H9 (cell line): ENCODE results near the gene TMEM129. TPM values are rescaled to one million over a fixed set of nuclear protein-coding genes. Genes with fewer than 3 reads are reported as not detected.

ENCODE experiments used
- DNase-seq: peaks from one replicate; pipeline ENCODE4 v3.0.0-alpha.2; 2017
- H2AFZ ChIP-seq: one replicate; pipeline ENCODE4 v1.6.1; 2013; ENCODE audit warnings: mild to moderate bottlenecking, low read length, control low read depth, moderate library complexity
- H2AK5ac ChIP-seq: 2 replicates; pipeline ENCODE4 v1.6.1; 2013; ENCODE audit warnings: low read length, control low read depth, mixed read lengths; ENCODE audit not compliant: insufficient read length
- H2BK120ac ChIP-seq: one replicate; pipeline ENCODE4 v1.6.1; 2013; ENCODE audit warnings: low read depth, mild to moderate bottlenecking, low read length, control low read depth, inconsistent platforms; ENCODE audit not compliant: poor library complexity, severe bottlenecking
- H2BK12ac ChIP-seq: 2 replicates; pipeline ENCODE4 v1.6.1; 2013; ENCODE audit warnings: low read length, control low read depth, mixed read lengths, low read depth; ENCODE audit not compliant: insufficient read length
- H2BK15ac ChIP-seq: 2 replicates; pipeline ENCODE4 v1.6.1; 2013; ENCODE audit warnings: low read depth, low read length, control low read depth
- H2BK20ac ChIP-seq: one replicate; pipeline ENCODE4 v1.6.1; 2013; ENCODE audit warnings: low read depth, mild to moderate bottlenecking, low read length, control low read depth, inconsistent platforms; ENCODE audit not compliant: poor library complexity, severe bottlenecking
- H2BK5ac ChIP-seq: 2 replicates; pipeline ENCODE4 v1.6.1; 2013; ENCODE audit warnings: low read length, control low read depth, mixed read lengths; ENCODE audit not compliant: insufficient read length
- H3K14ac ChIP-seq: 2 replicates; pipeline ENCODE4 v1.6.1; 2013; ENCODE audit warnings: low read length, control low read depth; ENCODE audit not compliant: insufficient read depth
- H3K18ac ChIP-seq: 2 replicates; pipeline ENCODE4 v1.6.1; 2013; ENCODE audit warnings: low read depth, mild to moderate bottlenecking, mixed read lengths, low read length, control low read depth; ENCODE audit not compliant: insufficient read length
- H3K23ac ChIP-seq: 2 replicates; pipeline ENCODE4 v1.6.1; 2013; ENCODE audit warnings: low read length, control low read depth, mixed read lengths, low read depth; ENCODE audit not compliant: insufficient read length
- H3K23me2 ChIP-seq: 2 replicates; pipeline ENCODE4 v1.6.1; 2013; ENCODE audit warnings: low read depth, mild to moderate bottlenecking, mixed read lengths, low read length, control low read depth; ENCODE audit not compliant: insufficient read length, poor library complexity, severe bottlenecking
- H3K27ac ChIP-seq: 2 replicates; pipeline ENCODE4 v1.5.1; 2013; ENCODE audit warnings: low read length, control low read depth, mixed read lengths, low read depth; ENCODE audit not compliant: insufficient read length
- H3K27me3 ChIP-seq: 2 replicates; pipeline ENCODE4 v1.6.1; 2013; ENCODE audit warnings: low read length, control low read depth, inconsistent platforms; ENCODE audit not compliant: insufficient read depth
- H3K4ac ChIP-seq: 2 replicates; pipeline ENCODE4 v1.6.1; 2013; ENCODE audit warnings: low read depth, mild to moderate bottlenecking, control low read depth, inconsistent platforms, low read length, moderate library complexity
- H3K4me1 ChIP-seq: 2 replicates; pipeline ENCODE4 v1.6.1; 2013; ENCODE audit warnings: low read length, control low read depth, inconsistent platforms; ENCODE audit not compliant: insufficient read depth
- H3K4me2 ChIP-seq: 2 replicates; pipeline ENCODE4 v1.6.1; 2013; ENCODE audit warnings: low read length, control low read depth, mixed read lengths; ENCODE audit not compliant: insufficient read length, insufficient read depth
- H3K56ac ChIP-seq: 2 replicates; pipeline ENCODE4 v1.6.1; 2013; ENCODE audit warnings: low read depth, mild to moderate bottlenecking, mixed read lengths, low read length, control low read depth; ENCODE audit not compliant: insufficient read length
- H3K79me1 ChIP-seq: 2 replicates; pipeline ENCODE4 v1.6.1; 2013; ENCODE audit warnings: low read depth, mild to moderate bottlenecking, moderate library complexity, low read length, control low read depth, inconsistent platforms; ENCODE audit not compliant: insufficient read depth, poor library complexity, severe bottlenecking
- H3K79me2 ChIP-seq: 2 replicates; pipeline ENCODE4 v1.6.1; 2013; ENCODE audit warnings: low read length, control low read depth, inconsistent platforms; ENCODE audit not compliant: insufficient read depth
- H3K9ac ChIP-seq: 2 replicates; pipeline ENCODE4 v1.6.1; 2013; ENCODE audit warnings: low read length, control low read depth, mixed read lengths; ENCODE audit not compliant: insufficient read length; ENCODE audit errors: extremely low read depth
- H3K9me3 ChIP-seq: one replicate; pipeline ENCODE4 v1.6.1; 2013; ENCODE audit warnings: low read depth, low read length, inconsistent platforms; ENCODE audit not compliant: control insufficient read depth
- H3T11ph ChIP-seq: one replicate; pipeline ENCODE4 v1.6.1; 2013; ENCODE audit warnings: mild to moderate bottlenecking, low read length, control low read depth, inconsistent platforms
- H4K20me1 ChIP-seq: one replicate; pipeline ENCODE4 v1.6.1; 2013; ENCODE audit not compliant: control insufficient read depth, insufficient read length, insufficient read depth
- H4K5ac ChIP-seq: 2 replicates; pipeline ENCODE4 v1.6.1; 2013; ENCODE audit warnings: low read depth, mild to moderate bottlenecking, mixed read lengths, low read length, control low read depth; ENCODE audit not compliant: insufficient read length
- H4K8ac ChIP-seq: replicated peaks from 2 replicates; pipeline ENCODE4 v1.6.1; 2013; ENCODE audit warnings: low read length, control low read depth, mixed read lengths, low read depth; ENCODE audit not compliant: insufficient read length
- H4K91ac ChIP-seq: 2 replicates; pipeline ENCODE4 v1.6.1; 2013; ENCODE audit warnings: low read depth, mild to moderate bottlenecking, moderate library complexity, mixed read lengths, low read length, control low read depth; ENCODE audit not compliant: insufficient read length
- H3K27ac Mint-ChIP-seq, 3 experiments: 2 replicates in 2 of 3; 3 replicates in 1 of 3; pipeline ENCODE4 v1.8.0; 2020 to 2021; ENCODE audit warnings: mixed read lengths in 3 of 3, mild to moderate bottlenecking in 1 of 3, moderate library complexity in 1 of 3
- H3K27me3 Mint-ChIP-seq: 2 replicates; pipeline ENCODE4 v1.8.0; 2021; ENCODE audit warnings: low read depth, mild to moderate bottlenecking, moderate library complexity, mixed read lengths
- H3K36me3 Mint-ChIP-seq, 3 experiments: 2 replicates in 2 of 3; 3 replicates in 1 of 3; pipeline ENCODE4 v1.8.0; 2020 to 2021; ENCODE audit warnings: low read depth in 3 of 3, mixed read lengths in 3 of 3; ENCODE audit not compliant: insufficient read depth in 1 of 3
- H3K4me1 Mint-ChIP-seq, 2 experiments: 2 replicates each; pipeline ENCODE4 v1.8.0; 2020; ENCODE audit warnings: mixed read lengths in 2 of 2
- H3K4me3 Mint-ChIP-seq, 2 experiments: 2 replicates in 1 of 2; 3 replicates in 1 of 2; pipeline ENCODE4 v1.8.0; 2020 to 2021; ENCODE audit warnings: mild to moderate bottlenecking in 2 of 2, mixed read lengths in 2 of 2, moderate library complexity in 1 of 2
- H3K9me3 Mint-ChIP-seq, 2 experiments: 2 replicates in 1 of 2; 3 replicates in 1 of 2; pipeline ENCODE4 v1.8.0; 2020; ENCODE audit warnings: mild to moderate bottlenecking in 2 of 2, mixed read lengths in 2 of 2, moderate library complexity in 1 of 2
- CTCF ChIP-seq: fragments of 200-600 bp; sonication (generic); conservative IDR thresholded peaks from 3 replicates; pipeline ENCODE4 v1.8.0; 2021; ENCODE audit warnings: antibody characterized with exemption, mild to moderate bottlenecking
- WGBS: extraction: QIAGEN DNeasy Blood & Tissue Kit; methylation state at CpG from one replicate; pipeline ENCODE4 v1.1.7; 2013; ENCODE audit warnings: missing lambda C conversion rate, low lambda C conversion rate, mixed read lengths; ENCODE audit not compliant: insufficient read length; ENCODE audit errors: extremely low coverage; 5-methylcytosine and 5-hydroxymethylcytosine counted together
- total RNA-seq: library from RNA; stranded (reverse); gene quantifications from 2 replicates; pipeline ENCODE4 v1.2.1, GENCODE V29; 2021

TMEM129 gene
- total RNA-seq, 1 experiment from 2014 or later: 27.3 TPM

- H3K36me3 Mint-ChIP-seq: peaks cover 23 to 76% (median 69%) of the 10 kb centered on the region in 3 experiments
- Histone ChIP-seq H3K9ac (no peak overlapping the region), H4K5ac (no peak overlapping the region), H3K23me2 (no peaks in the 10 kb centered on the region), H3K9me3 (no peaks in the 10 kb centered on the region), H3K79me1 (peaks cover 13% of the 10 kb centered on the region), H2AFZ (no peak overlapping the region), H2BK20ac (no peak overlapping the region), H2BK15ac (no peak overlapping the region), H4K20me1 (peaks cover 2% of the 10 kb centered on the region), H2BK120ac (no peak overlapping the region), H2BK5ac (no peak overlapping the region), H3K27me3 (no peaks in the 10 kb centered on the region; the same call in 1 of the 2 replicates), H3K18ac (no peak overlapping the region), H3K14ac (no peak overlapping the region), H4K91ac (no peak overlapping the region), H3K79me2 (peaks cover 11% of the 10 kb centered on the region; the same call in 1 of the 2 replicates), H3K56ac (no peak overlapping the region), H3T11ph (no peak overlapping the region), H4K8ac (no peak overlapping the region), H3K4ac (no peak overlapping the region), H3K4me1 (no peaks in the 10 kb centered on the region), H3K27ac (no peak overlapping the region), H2BK12ac (no peak overlapping the region), H2AK5ac (no peak overlapping the region), H3K4me2 (no peak overlapping the region), H3K23ac (no peak overlapping the region)
- no peak for TF ChIP-seq CTCF
- peaks cover 7 to 9% of the 10 kb centered on the region in 2 experiments; a peak in 3 of 4 replicates for H3K4me1 Mint-ChIP-seq
- no peak overlapping the region for H3K4me3 Mint-ChIP-seq
- no peak for DNase-seq
- H3K27me3 Mint-ChIP-seq: no peaks in the 10 kb centered on the region
- WGBS: no CpG with 5 or more reads among the region's 6 CpGs
- no peak overlapping the region; a peak in 1 of 7 replicates for H3K27ac Mint-ChIP-seq
- H3K9me3 Mint-ChIP-seq: no peaks in the 10 kb centered on the region
Observed at GRCh38 chr4:1705732-1706131, 15.4 kb downstream of the TMEM129 start.
